Activated naive CD4-positive, alpha-beta T cell treated with anti-CD3 and anti-CD28 coated beads, Interleukin-2, amount 10 ng/mL, durations not matched to agents 7 days and 5 days (primary cell): ENCODE measurements around the gene SMAD6.
A peak's percentile ranks its signal among the peaks of the same experiment; 100 is the strongest.

Source experiments
- CTCF ChIA-PET: fragments of 350-600 bp; sonication (Branson Sonifier 250); formaldehyde crosslinking; loops from one replicate; lab custom pipeline; 2021; ENCODE audit warnings: antibody characterized with exemption; lab: Charles Lee
- DNase-seq: peaks from one replicate; pipeline ENCODE4 v3.0.0-alpha.2; 2020
- H3K27ac Mint-ChIP-seq: one replicate; pipeline ENCODE4 v1.8.0; 2021; ENCODE audit warnings: mild to moderate bottlenecking, moderate library complexity, mixed read lengths
- H3K27me3 Mint-ChIP-seq: one replicate; pipeline ENCODE4 v1.8.0; 2021; ENCODE audit warnings: mild to moderate bottlenecking, mixed read lengths
- H3K36me3 Mint-ChIP-seq: one replicate; pipeline ENCODE4 v1.8.0; 2021; ENCODE audit warnings: mixed read lengths
- H3K4me1 Mint-ChIP-seq: one replicate; pipeline ENCODE4 v1.8.0; 2021; ENCODE audit warnings: mixed read lengths
- H3K4me3 Mint-ChIP-seq: one replicate; pipeline ENCODE4 v1.8.0; 2021; ENCODE audit warnings: mild to moderate bottlenecking, moderate library complexity, mixed read lengths
- H3K9me3 Mint-ChIP-seq: one replicate; pipeline ENCODE4 v1.8.0; 2021; ENCODE audit warnings: mixed read lengths

The SMAD6 gene

GRCh38 chr15:66713843-66714508 is 11.9 kb downstream of the SMAD6 start:
- no peaks in the 10 kb centered on the region for H3K36me3 Mint-ChIP-seq
- no peak for DNase-seq
- no peak overlapping the region for H3K4me3 Mint-ChIP-seq
- H3K27me3 Mint-ChIP-seq: peaks cover 34% of the 10 kb centered on the region
- no peak overlapping the region for H3K27ac Mint-ChIP-seq
- H3K9me3 Mint-ChIP-seq: no peaks in the 10 kb centered on the region
- H3K4me1 Mint-ChIP-seq: peaks cover 7% of the 10 kb centered on the region
- CTCF ChIA-PET: interaction anchor here (1.0 to 1.4 kb wide), 3 partner anchors 9 to 14 kb away, joined by 3 to 4 read pairs (median 3); partner anchors contain the start of gene SMAD6

DNA sequence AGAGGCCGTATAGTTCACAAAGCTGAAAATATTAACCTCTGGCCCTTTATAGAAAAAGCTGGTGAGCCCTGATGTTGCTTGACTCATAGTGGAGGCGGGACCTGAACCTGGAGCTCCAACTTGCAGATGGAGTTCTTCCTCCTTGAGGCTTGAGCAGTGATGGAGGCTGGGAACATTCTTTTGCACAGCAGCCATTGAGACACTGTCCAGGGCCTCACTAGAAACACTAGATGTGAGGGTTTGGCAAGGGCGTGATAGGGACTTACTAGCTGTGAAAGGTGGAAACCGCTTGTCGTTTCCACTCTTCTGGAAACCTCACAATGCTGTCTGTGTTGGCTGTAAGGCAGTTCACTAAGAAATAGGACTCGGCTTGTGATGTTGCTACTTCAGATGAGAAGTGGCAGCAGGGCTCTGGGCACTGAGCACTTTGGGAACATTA is 12.5 kb downstream of the SMAD6 start:
- no peaks in the 10 kb centered on the region for H3K36me3 Mint-ChIP-seq
- no peaks in the 10 kb centered on the region for H3K9me3 Mint-ChIP-seq
- CTCF ChIA-PET: interaction anchor here (1.0 to 1.4 kb wide), 3 partner anchors 10 to 14 kb away, joined by 3 to 4 read pairs (median 3); partner anchors contain the start of gene SMAD6
- peaks cover 10% of the 10 kb centered on the region for H3K4me1 Mint-ChIP-seq
- peaks cover 30% of the 10 kb centered on the region for H3K27me3 Mint-ChIP-seq
- no peak overlapping the region for H3K4me3 Mint-ChIP-seq
- H3K27ac Mint-ChIP-seq: no peak overlapping the region
- no peak for DNase-seq

- H3K36me3 Mint-ChIP-seq: no peaks in the 10 kb centered on the region
- H3K27me3 Mint-ChIP-seq: peaks cover 26% of the 10 kb centered on the region
- no peaks in the 10 kb centered on the region for H3K9me3 Mint-ChIP-seq
- DNase-seq: no peak
- H3K27ac Mint-ChIP-seq: no peak overlapping the region
- CTCF ChIA-PET: interaction anchor here (1.3 to 1.4 kb wide), 2 partner anchors 11 to 13 kb away, joined by 3 to 4 read pairs; partner anchors contain the start of gene SMAD6
- H3K4me1 Mint-ChIP-seq: peaks cover 16% of the 10 kb centered on the region
- H3K4me3 Mint-ChIP-seq: no peak overlapping the region
These were observed 13.2 kb downstream of the SMAD6 start for GRCh38 chr15:66715181-66715624.

DNA sequence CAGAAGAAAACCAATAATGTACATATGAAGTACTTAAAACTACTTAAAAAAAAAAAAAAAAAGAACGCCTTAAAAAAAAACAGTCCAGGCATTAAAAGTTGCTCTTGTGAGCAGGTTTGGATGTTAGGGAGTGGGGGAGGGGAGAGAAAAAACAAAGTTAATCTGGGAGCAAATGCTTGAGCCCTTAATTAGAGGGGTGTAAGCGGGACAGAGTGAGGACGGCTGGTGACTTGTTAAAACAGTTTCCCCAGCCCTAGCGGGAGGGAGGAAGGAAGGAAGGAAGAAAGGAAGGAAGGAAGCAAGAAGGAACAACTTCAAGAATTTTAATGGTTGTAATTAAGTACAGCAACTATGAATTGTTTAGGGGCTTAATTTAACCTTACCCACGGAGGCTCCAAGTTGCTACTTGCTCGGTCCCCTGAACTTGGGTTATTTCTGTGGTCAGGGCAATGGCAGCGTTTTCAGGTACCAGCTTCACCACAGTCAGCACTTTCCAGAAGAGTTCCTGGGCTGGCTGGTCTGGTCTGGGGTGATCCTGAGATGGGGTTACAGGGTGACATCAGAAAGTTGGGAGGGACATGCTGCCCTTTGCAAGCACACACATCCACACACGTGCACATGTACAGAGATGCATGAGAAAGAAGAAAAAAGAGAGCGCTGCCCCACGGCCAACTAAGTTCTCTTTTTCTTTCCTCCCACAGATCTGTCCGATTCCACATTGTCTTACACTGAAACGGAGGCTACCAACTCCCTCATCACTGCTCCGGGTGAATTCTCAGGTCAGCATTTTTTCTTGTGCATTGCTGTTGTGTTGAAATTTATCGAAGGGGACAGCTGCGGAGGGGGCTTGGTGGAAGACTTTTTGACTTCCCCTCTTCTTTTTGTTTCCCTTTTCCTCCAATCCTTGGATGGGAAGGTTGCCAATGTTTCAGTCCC is 14.0 kb downstream of the SMAD6 start:
- H3K9me3 Mint-ChIP-seq: no peaks in the 10 kb centered on the region
- CTCF ChIA-PET: no interaction called here
- no peak overlapping the region for H3K27ac Mint-ChIP-seq
- no peak overlapping the region for H3K4me3 Mint-ChIP-seq
- no peaks in the 10 kb centered on the region for H3K36me3 Mint-ChIP-seq
- no peak for DNase-seq
- H3K27me3 Mint-ChIP-seq: peaks cover 26% of the 10 kb centered on the region
- H3K4me1 Mint-ChIP-seq: peaks cover 24% of the 10 kb centered on the region

- Mint-ChIP-seq H3K4me1 (peaks cover 30% of the 10 kb centered on the region), H3K36me3 (no peaks in the 10 kb centered on the region), H3K9me3 (no peaks in the 10 kb centered on the region), H3K27ac (no peak overlapping the region), H3K27me3 (peaks cover 27% of the 10 kb centered on the region), H3K4me3 (no peak overlapping the region)
- CTCF ChIA-PET: interaction anchor here (1.1 kb wide), 1 partner anchor 135 kb away, joined by 3 read pairs; no protein-coding TSS in a partner anchor
- DNase-seq: no peak
These were observed 14.6 kb downstream of the SMAD6 start for GRCh38 chr15:66716656-66717020.

GRCh38 chr15:66718220-66718988 is 16.4 kb downstream of the SMAD6 start:
- H3K4me3 Mint-ChIP-seq: no peak overlapping the region
- peaks cover 30% of the 10 kb centered on the region for H3K27me3 Mint-ChIP-seq
- peak overlapping the region; percentile 68 for H3K27ac Mint-ChIP-seq
- no peaks in the 10 kb centered on the region for H3K9me3 Mint-ChIP-seq
- H3K4me1 Mint-ChIP-seq: peaks cover 38% of the 10 kb centered on the region
- no peaks in the 10 kb centered on the region for H3K36me3 Mint-ChIP-seq
- CTCF ChIA-PET: interaction anchor here (0.6 kb wide), 1 partner anchor 390 kb away, joined by 3 read pairs; no protein-coding TSS in a partner anchor
- DNase-seq: no peak

GRCh38 chr15:66719471-66719870 is 17.4 kb downstream of the SMAD6 start:
- peaks cover 40% of the 10 kb centered on the region for H3K4me1 Mint-ChIP-seq
- H3K27ac Mint-ChIP-seq: peak overlapping the region; percentile 95
- no peaks in the 10 kb centered on the region for H3K9me3 Mint-ChIP-seq
- peaks cover 30% of the 10 kb centered on the region for H3K27me3 Mint-ChIP-seq
- H3K36me3 Mint-ChIP-seq: no peaks in the 10 kb centered on the region
- CTCF ChIA-PET: interaction anchor here (0.7 to 1.7 kb wide), 2 partner anchors 13 to 101 kb away, joined by 3 to 8 read pairs; no protein-coding TSS in a partner anchor
- no peak overlapping the region for H3K4me3 Mint-ChIP-seq
- no peak for DNase-seq

- Mint-ChIP-seq H3K4me1 (peaks cover 40% of the 10 kb centered on the region), H3K9me3 (no peaks in the 10 kb centered on the region), H3K27me3 (peaks cover 31% of the 10 kb centered on the region), H3K36me3 (no peaks in the 10 kb centered on the region), H3K27ac (peak overlapping the region; percentile 95), H3K4me3 (no peak overlapping the region)
- CTCF ChIA-PET: interaction anchor here (0.7 to 1.7 kb wide), 3 partner anchors 14 to 102 kb away, joined by 3 to 8 read pairs (median 3); no protein-coding TSS in a partner anchor
- DNase-seq: peak; percentile 74
These were observed 18.4 kb downstream of the SMAD6 start for GRCh38 chr15:66720206-66721010.

DNA sequence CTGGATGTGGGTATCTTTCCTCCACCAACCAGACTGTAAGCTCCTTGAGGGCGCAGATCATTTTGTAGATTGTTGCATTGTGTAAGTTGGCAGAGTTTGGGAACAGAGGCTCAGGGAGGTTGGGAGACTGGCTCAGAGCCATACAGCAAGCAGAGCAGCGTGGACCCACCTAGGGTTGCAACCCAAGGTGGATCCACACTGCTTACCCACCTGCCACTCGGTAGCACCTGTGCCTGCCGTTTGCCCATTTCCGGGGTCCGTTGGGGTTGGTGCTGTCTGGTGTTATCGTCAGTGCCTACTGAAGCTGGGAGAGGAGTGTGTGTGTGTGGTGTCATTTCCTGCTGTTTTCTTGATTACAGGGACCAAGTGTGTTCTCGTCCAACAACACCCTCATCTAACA is 19.0 kb downstream of the SMAD6 start:
- H3K4me3 Mint-ChIP-seq: no peak overlapping the region
- H3K9me3 Mint-ChIP-seq: no peaks in the 10 kb centered on the region
- peak overlapping the region; percentile 95 for H3K27ac Mint-ChIP-seq
- CTCF ChIA-PET: no interaction called here
- H3K36me3 Mint-ChIP-seq: no peaks in the 10 kb centered on the region
- peaks cover 38% of the 10 kb centered on the region for H3K4me1 Mint-ChIP-seq
- peaks cover 31% of the 10 kb centered on the region for H3K27me3 Mint-ChIP-seq
- no peak for DNase-seq

- Mint-ChIP-seq H3K27me3 (peaks cover 30% of the 10 kb centered on the region), H3K9me3 (no peaks in the 10 kb centered on the region), H3K27ac (peak overlapping the region; percentile 95), H3K4me1 (peaks cover 38% of the 10 kb centered on the region), H3K36me3 (no peaks in the 10 kb centered on the region), H3K4me3 (no peak overlapping the region)
- CTCF ChIA-PET: no interaction called here
- DNase-seq: no peak
These were observed 19.5 kb downstream of the SMAD6 start for GRCh38 chr15:66721501-66721937.

DNA sequence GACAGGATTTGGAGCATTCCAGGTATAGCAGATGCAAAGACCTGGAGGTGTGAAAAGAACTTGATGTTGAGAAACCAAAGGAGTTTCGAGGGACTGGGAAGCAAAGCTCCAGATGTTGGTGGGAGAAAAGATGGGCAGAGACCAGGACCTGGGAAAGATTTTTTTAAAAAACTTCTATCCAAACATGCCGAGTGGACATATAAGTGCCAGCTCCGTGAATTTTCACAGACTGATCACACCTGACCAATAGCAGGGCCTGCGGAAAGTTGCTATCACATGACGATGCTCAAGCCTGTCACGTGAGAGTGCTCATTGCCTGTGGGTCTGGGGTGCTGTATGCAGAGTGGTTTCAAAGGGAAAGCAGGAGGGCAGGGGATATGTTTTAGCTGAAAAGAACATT is 19.9 kb downstream of the SMAD6 start:
- no peak overlapping the region for H3K4me3 Mint-ChIP-seq
- H3K27ac Mint-ChIP-seq: peak overlapping the region; percentile 95
- no peaks in the 10 kb centered on the region for H3K9me3 Mint-ChIP-seq
- no peaks in the 10 kb centered on the region for H3K36me3 Mint-ChIP-seq
- CTCF ChIA-PET: no interaction called here
- H3K27me3 Mint-ChIP-seq: peaks cover 28% of the 10 kb centered on the region
- peaks cover 36% of the 10 kb centered on the region for H3K4me1 Mint-ChIP-seq
- no peak for DNase-seq

GRCh38 chr15:66722757-66723540 is 20.9 kb downstream of the SMAD6 start:
- CTCF ChIA-PET: interaction anchor here (1.4 to 1.5 kb wide), 2 partner anchors 104 to 128 kb away, joined by 4 read pairs; no protein-coding TSS in a partner anchor
- DNase-seq: no peak
- Mint-ChIP-seq H3K4me1 (peaks cover 36% of the 10 kb centered on the region), H3K27ac (no peak overlapping the region), H3K9me3 (no peaks in the 10 kb centered on the region), H3K27me3 (peaks cover 32% of the 10 kb centered on the region), H3K36me3 (no peaks in the 10 kb centered on the region), H3K4me3 (no peak overlapping the region)
